Measurements from ENCODE around the gene LCN15. TPM values are rescaled to one million over a fixed set of nuclear protein-coding genes. Genes with fewer than 3 reads are reported as not detected.
"Not testable (repeated sequence)": the region's sequence is repeated elsewhere in the genome, so short reads cannot be mapped to it uniquely, and the experiment has no call there.

LCN15 gene
- polyA plus RNA-seq, 10 donors: 0.22 to 0.95 (median 0.52) TPM

GRCh38 chr9:136755302-136756133 is 8.8 kb downstream of the LCN15 start:
- not testable (repeated sequence) for DNase-seq

DNA sequence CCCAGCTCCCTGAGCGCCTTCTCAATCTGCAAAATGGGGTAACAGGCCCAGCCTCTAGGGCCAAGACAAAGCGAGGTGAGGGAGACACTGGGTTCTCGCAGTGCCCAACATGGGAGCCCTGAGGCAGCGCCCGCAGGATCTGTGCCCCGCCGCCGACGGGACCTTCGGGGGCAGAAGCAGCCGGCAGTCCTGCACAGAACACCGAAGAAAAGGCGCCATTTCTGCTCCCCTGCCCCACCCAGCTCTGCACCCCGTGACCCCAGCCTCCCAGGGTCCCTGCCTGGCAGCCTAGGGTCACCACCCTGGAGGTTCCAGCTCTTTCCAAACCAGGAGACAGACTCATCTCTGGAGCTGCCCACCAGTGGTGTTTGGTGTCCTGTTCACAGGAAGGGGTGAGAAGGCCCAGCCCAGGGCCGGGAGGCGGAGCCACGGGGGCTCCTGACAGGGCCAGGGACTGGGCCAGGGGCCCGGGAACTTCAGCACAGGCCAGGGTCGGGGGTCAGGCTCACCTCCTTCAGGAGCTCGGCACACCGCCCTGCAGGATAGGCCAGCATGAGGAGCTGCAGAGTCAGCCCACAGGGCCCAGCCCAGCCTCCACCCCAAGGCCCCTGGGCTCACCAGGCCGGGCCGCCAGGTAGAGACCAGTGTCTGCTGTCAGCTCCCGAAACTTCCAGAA is 9.6 kb downstream of the LCN15 start:
- DNase-seq: no peak

- no peak for DNase-seq
These were observed 10.2 kb downstream of the LCN15 start for GRCh38 chr9:136754059-136754572.

GRCh38 chr9:136753371-136754058 is 10.8 kb downstream of the LCN15 start:
- DNase-seq: no peak

DNA sequence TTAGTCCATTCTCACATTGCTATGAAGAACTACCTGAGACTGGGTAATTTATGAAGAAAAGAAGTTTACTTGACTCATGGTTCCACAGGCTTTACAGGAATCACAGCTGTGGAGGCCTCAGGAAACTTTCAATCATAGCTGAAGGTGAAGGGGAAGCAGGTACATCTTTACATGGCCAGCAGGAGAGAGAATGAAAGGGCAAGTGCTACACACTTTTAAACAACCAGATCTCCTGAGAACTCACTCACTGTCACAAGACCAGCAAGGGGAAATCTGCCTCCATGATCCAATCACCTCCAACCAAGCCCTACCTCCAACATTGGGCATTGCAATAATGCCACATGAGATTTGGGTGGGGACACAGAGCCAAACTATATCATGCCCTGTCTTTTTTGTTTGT is 12.5 kb downstream of the LCN15 start:
- no peak for DNase-seq

DNA sequence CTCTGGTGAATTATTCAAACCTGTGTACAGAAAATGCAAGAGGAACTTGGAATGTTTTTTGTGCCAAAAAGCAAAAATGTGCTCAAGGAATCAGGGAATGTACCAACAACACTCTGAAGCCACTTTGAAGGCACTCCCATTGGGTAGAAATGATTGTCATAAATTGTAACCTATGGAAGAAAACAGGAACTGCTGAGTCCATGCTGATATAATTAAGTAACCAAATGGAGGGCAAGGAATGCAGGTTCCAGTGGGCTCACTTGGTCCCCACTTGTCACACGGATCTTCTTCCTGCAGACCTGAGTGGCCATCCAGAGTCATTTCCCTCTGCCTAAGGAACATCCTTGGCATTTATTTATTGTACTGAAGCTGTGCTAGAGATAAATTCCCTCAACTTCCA is 13.1 kb downstream of the LCN15 start:
- no peak for DNase-seq

- no peak for DNase-seq
These were observed 13.8 kb downstream of the LCN15 start for GRCh38 chr9:136750526-136750925.

GRCh38 chr9:136748666-136749611 is 15.4 kb downstream of the LCN15 start:
- no peak for DNase-seq

GRCh38 chr9:136748201-136748600 is 16.1 kb downstream of the LCN15 start, which contains the start of gene LCN6:
LCN6 (minus strand) TSS chr9:136748525; CDS start chr9:136748483, 42 bp downstream.
- no peak for DNase-seq

DNA sequence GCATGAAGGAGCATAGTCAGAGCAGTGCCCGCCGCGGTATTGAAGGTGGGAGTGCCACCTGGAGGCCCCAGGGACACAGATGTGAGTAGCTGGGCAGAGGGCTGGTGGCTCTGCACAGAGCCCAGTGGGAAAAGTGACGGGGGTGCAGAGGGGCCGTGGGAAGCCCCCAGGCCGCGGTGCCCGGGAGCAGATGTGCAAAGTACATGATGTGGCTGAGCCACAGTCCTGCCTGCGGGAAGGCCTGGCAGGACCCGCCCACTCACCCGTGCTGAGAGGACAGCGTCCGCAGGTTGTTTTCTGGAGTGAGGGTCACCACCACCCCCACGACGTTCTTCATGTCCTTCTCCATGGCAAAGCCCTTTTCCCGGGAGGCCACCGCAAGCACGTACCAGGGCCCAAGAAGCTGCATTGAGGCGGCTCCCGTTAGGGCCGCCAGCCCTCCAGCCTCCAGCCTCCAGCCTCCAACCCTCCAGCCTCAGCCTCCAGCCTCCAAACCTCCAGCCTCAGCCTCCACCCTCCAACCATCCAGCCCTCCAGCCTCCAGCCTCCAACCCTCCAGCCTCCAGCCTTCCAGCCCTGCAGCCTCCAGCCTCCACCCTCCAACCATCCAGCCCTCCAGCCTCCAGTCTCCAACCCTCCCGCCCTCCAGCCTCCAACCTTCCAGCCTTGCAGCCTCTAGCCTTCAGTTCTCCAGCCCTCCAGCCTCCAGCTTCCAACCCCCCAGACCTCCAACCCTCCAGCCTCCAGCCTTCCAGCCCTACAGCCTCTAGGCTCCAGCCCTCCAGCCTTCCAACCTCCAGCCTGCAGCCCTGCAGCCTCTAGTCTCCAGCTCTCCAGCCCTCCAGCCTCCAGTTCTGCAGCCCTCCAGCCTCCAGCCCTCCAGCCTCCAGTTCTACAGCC is 16.9 kb downstream of the LCN15 start:
- no peak for DNase-seq

- DNase-seq: no peak
These were observed 17.7 kb downstream of the LCN15 start for GRCh38 chr9:136746621-136747020.

GRCh38 chr9:136746155-136746490 is 18.2 kb downstream of the LCN15 start:
- DNase-seq: no peak

DNA sequence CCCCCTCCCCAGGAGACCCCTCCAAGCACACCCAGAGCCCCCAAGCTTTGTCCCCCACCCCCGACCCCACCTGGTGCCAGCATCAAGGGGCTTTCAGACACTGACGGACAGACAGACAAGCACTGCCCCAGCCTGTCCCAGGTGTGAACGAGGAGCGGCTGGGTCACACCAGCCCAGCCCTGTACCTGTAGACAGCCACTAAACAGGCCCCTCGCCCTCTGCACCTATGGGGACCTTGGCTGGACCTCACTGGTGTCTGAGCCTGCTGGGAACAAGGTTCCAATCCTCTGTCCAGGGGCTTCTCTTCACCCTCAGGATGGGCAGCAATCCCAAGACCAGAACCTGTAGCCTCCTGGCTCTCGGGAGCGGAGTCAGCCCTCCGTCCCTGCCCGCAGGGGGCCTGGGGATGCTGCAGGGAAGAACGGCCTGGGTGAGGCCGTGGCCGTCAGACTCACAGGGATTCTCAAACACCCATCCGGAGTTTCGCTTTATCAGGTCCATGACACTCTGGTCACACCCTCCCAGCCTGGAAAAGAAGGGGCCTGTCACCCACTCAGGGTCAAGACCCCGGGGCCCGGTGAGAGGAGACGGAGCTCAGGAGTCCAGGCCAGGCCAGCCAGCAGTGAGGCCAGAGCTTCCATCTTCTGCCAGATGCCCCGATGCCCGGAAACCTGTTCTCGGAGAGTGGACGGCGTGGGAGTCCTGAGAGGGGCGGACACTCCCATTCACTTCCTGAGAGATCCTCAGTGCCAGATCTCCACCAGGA is 18.7 kb downstream of the LCN15 start:
- DNase-seq: no peak

GRCh38 chr9:136744773-136745172 is 19.5 kb downstream of the LCN15 start:
- no peak for DNase-seq

GRCh38 chr9:136743639-136744211 is 20.6 kb downstream of the LCN15 start:
- DNase-seq: no peak

DNA sequence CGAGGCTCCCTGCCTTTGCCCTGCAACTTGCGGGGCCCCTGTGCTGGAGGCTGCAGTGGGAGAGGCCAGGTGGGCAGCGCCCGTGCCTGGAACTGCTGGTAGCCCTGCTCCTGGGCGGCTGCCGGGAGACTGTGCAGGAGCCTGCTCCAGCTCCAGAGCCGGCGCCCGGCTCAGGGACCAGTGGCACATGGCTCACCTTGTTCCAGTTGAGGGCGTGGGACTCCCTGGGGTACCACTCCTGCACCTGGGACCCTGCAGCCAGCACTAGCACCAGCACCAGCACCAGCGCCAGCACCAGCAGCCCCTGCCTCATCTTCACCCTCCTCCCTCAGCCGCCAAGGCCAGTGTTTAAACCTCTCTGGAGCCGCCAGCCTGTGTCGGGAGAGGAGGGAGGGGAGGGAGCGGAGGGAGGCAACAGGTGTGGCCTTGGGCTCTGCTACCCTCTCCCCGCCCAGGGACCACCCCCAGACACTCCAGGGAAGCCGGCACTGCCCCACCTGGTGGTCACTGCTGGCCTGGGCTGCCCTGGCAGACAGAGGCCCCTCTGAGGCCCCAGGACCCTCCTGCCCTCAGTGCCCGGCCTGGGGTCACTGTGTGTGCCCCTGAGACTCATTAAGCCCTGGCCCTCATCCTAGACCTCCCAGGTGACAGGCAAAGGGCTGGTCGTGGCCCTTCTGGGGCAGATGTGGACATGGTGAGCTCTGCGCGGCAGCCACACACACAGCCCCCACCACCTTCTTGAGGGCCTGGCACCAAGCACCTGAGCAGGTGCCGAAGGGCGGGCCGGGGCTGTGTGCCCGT is 21.5 kb downstream of the LCN15 start, which contains the start of gene LCN10:
Gene LCN10, minus strand, starts transcription at position 350 of the 801 bp plus-strand sequence. Its CDS starts 37 bp downstream, at position 313.
- no peak for DNase-seq

GRCh38 chr9:136741883-136742571 is 22.3 kb downstream of the LCN15 start:
- no peak for DNase-seq

Data from muscle of back (tissue), 11 donors.